Calu3 (cell line): ENCODE measurements around the gene PRR18. TPM values are rescaled to one million over a fixed set of nuclear protein-coding genes. Genes with fewer than 3 reads are reported as not detected.

Experiments used
- BruUV-seq: library from RNA; stranded (reverse); fragments of 400-500 nt; replicated peaks from 2 replicates; lab custom pipeline; 2021; lab: Mats Ljungman, UMichigan
- CTCF ChIA-PET: fragments of 300-600 bp; sonication (Branson Sonifier 250); formaldehyde crosslinking; loops from one replicate; lab custom pipeline; 2022; ENCODE audit warnings: antibody characterized with exemption; lab: Charles Lee
- DNase-seq: peaks from one replicate; pipeline ENCODE4 v3.0.0; 2022
- H3K27ac Mint-ChIP-seq: one replicate; pipeline ENCODE4 v1.8.0; 2022; ENCODE audit warnings: mixed read lengths; ENCODE audit not compliant: unreplicated experiment
- H3K27me3 Mint-ChIP-seq: one replicate; pipeline ENCODE4 v1.8.0; 2022; ENCODE audit warnings: mixed read lengths; ENCODE audit not compliant: unreplicated experiment
- H3K36me3 Mint-ChIP-seq: one replicate; pipeline ENCODE4 v1.8.0; 2022; ENCODE audit warnings: mild to moderate bottlenecking, moderate library complexity, mixed read lengths; ENCODE audit not compliant: insufficient read depth, unreplicated experiment
- H3K4me1 Mint-ChIP-seq: one replicate; pipeline ENCODE4 v1.8.0; 2022; ENCODE audit warnings: mild to moderate bottlenecking, low read depth, mixed read lengths; ENCODE audit not compliant: unreplicated experiment
- H3K4me3 Mint-ChIP-seq: one replicate; pipeline ENCODE4 v1.8.0; 2022; ENCODE audit warnings: mild to moderate bottlenecking, low read depth, moderate library complexity, mixed read lengths; ENCODE audit not compliant: unreplicated experiment
- H3K9me3 Mint-ChIP-seq: one replicate; pipeline ENCODE4 v1.8.0; 2022; ENCODE audit warnings: low read depth, mixed read lengths; ENCODE audit not compliant: unreplicated experiment
- CTCF ChIP-seq: fragments of 200-600 bp; IDR thresholded peaks from one replicate; pipeline ENCODE4 v1.8.0; 2022; ENCODE audit warnings: antibody characterized with exemption; ENCODE audit not compliant: unreplicated experiment
- intact Hi-C: fragments of 100-400 bp; cut with micrococcal nuclease; formaldehyde crosslinking; loops from one replicate; pipeline ENCODE4 v1.10.0; 2022; ENCODE audit not compliant: unreplicated experiment
- total RNA-seq: library from RNA; stranded (reverse); gene quantifications from 2 replicates; pipeline ENCODE4 v1.2.3, GENCODE V29; 2022

PRR18 gene
- total RNA-seq, 1 experiment from 2014 or later = 0.19 TPM

GRCh38 chr6:166353507-166353906 lies 45.3 kb upstream of the PRR18 start:
- no peaks in the 10 kb centered on the region for H3K36me3 Mint-ChIP-seq
- no TSS peak for BruUV-seq
- H3K4me1 Mint-ChIP-seq = peaks cover 13% of the 10 kb centered on the region
- intact Hi-C loops = no loop called here
- TF ChIP-seq CTCF = no peak
- no peaks in the 10 kb centered on the region for H3K27me3 Mint-ChIP-seq
- no peak overlapping the region for H3K4me3 Mint-ChIP-seq
- CTCF ChIA-PET = no interaction called here
- no peak for DNase-seq
- no peaks in the 10 kb centered on the region for H3K9me3 Mint-ChIP-seq
- H3K27ac Mint-ChIP-seq = no peak overlapping the region

GRCh38 chr6:166352923-166353322 lies 44.7 kb upstream of the PRR18 start:
- no peak overlapping the region for H3K4me3 Mint-ChIP-seq

GRCh38 chr6:166351715-166352285 lies 43.6 kb upstream of the PRR18 start:
- BruUV-seq = no TSS peak
- H3K27me3 Mint-ChIP-seq = peaks cover 13% of the 10 kb centered on the region
- peak overlapping the region; percentile 48 for H3K27ac Mint-ChIP-seq
- H3K4me3 Mint-ChIP-seq = peak overlapping the region; percentile 23
- intact Hi-C loops = no loop called here
- H3K36me3 Mint-ChIP-seq = no peaks in the 10 kb centered on the region
- H3K4me1 Mint-ChIP-seq = peaks cover 13% of the 10 kb centered on the region
- DNase-seq = peak; percentile 34
- H3K9me3 Mint-ChIP-seq = peaks cover 2% of the 10 kb centered on the region
- CTCF ChIA-PET = interaction anchor here (1.0 kb wide), 1 partner anchor 346 kb away, joined by 3 read pairs; no protein-coding TSS in a partner anchor
- no peak for TF ChIP-seq CTCF

More at GRCh38 chr6:166352923-166353322, 44.7 kb upstream of the PRR18 start:
- CTCF ChIA-PET = no interaction called here
- H3K4me1 Mint-ChIP-seq = peaks cover 13% of the 10 kb centered on the region
- no peaks in the 10 kb centered on the region for H3K36me3 Mint-ChIP-seq
- DNase-seq = no peak
- BruUV-seq = no TSS peak
- peaks cover 2% of the 10 kb centered on the region for H3K27me3 Mint-ChIP-seq
- TF ChIP-seq CTCF = no peak
- H3K9me3 Mint-ChIP-seq = peaks cover under 1% of the 10 kb centered on the region
- no peak overlapping the region for H3K27ac Mint-ChIP-seq
- intact Hi-C loops = no loop called here

GRCh38 chr6:166348305-166348949 lies 40.2 kb upstream of the PRR18 start:
- no TSS peak for BruUV-seq
- TF ChIP-seq CTCF = no peak
- Mint-ChIP-seq H3K4me1 (peaks cover 20% of the 10 kb centered on the region), H3K36me3 (peaks cover 2% of the 10 kb centered on the region), H3K27ac (no peak overlapping the region), H3K9me3 (peaks cover 2% of the 10 kb centered on the region), H3K4me3 (no peak overlapping the region), H3K27me3 (peaks cover 13% of the 10 kb centered on the region)
- intact Hi-C loops = no loop called here
- no peak for DNase-seq
- CTCF ChIA-PET = no interaction called here
